ENCODE results near the gene CTNNBL1.

Gene CTNNBL1

GRCh38 chr20:37841389-37841788, 147.6 kb downstream of the CTNNBL1 start:
- H3K79me2 ChIP-seq (ENCODE audit: control insufficient read depth, insufficient read depth, low read length, poor library complexity) = no peaks in the 10 kb centered on the region
- H2AFZ ChIP-seq (ENCODE audit: insufficient read depth, low read length, poor library complexity) = no peak overlapping the region
- H2AK5ac ChIP-seq (ENCODE audit: low read length) = no peak overlapping the region
- no peak overlapping the region for H4K91ac ChIP-seq (ENCODE audit: low read depth, low read length)
- H3K4me3 ChIP-seq (ENCODE audit: low read depth, low read length) = no peak overlapping the region
- no peaks in the 10 kb centered on the region for H3K9me3 ChIP-seq (ENCODE audit: insufficient read depth, low read depth, low read length)
- H3K79me1 ChIP-seq (ENCODE audit: low read length) = peaks cover 11% of the 10 kb centered on the region
- H3K18ac ChIP-seq (ENCODE audit: low read length) = no peak overlapping the region
- no peak overlapping the region for H3K9ac ChIP-seq (ENCODE audit: low read length)
- no peak overlapping the region for H4K8ac ChIP-seq (ENCODE audit: low read depth, low read length)
- H3K4ac ChIP-seq (ENCODE audit: low read depth, low read length) = no peak overlapping the region
- H2BK12ac ChIP-seq (ENCODE audit: low read length) = no peak overlapping the region
- H3K4me2 ChIP-seq (ENCODE audit: low read length) = no peak overlapping the region
- peaks cover 4 to 16% of the 10 kb centered on the region in 2 experiments for H3K36me3 ChIP-seq (ENCODE audit: control insufficient read depth in 1 of 2, insufficient read depth in 2 of 2, low read length in 2 of 2)
- no peak overlapping the region for H2BK120ac ChIP-seq (ENCODE audit: insufficient read depth, low read length, poor library complexity)
- H3K14ac ChIP-seq (ENCODE audit: low read length) = no peak overlapping the region
- H4K12ac ChIP-seq (ENCODE audit: low read depth, low read length) = no peak overlapping the region
- H3K27me3 ChIP-seq (ENCODE audit: insufficient read depth, low read length) = no peaks in the 10 kb centered on the region
- H2BK5ac ChIP-seq (ENCODE audit: low read depth, low read length, poor library complexity) = no peak overlapping the region
- no peak overlapping the region for H3K27ac ChIP-seq (ENCODE audit: low read depth, low read length)
- no peak for DNase-seq
- peaks cover 16 to 17% of the 10 kb centered on the region in 2 experiments for H3K4me1 ChIP-seq (ENCODE audit: control insufficient read depth in 1 of 2, insufficient read depth in 2 of 2, low read length in 2 of 2)
- no peak overlapping the region for H3K23ac ChIP-seq (ENCODE audit: low read length)

- H2AFZ ChIP-seq (ENCODE audit: insufficient read depth, low read length, poor library complexity) = no peak overlapping the region
- H3K9ac ChIP-seq (ENCODE audit: low read length) = no peak overlapping the region
- no peak overlapping the region for H4K8ac ChIP-seq (ENCODE audit: low read depth, low read length)
- no peak overlapping the region for H4K91ac ChIP-seq (ENCODE audit: low read depth, low read length)
- H3K36me3 ChIP-seq (ENCODE audit: control insufficient read depth in 1 of 2, insufficient read depth in 2 of 2, low read length in 2 of 2) = peaks cover 4 to 16% of the 10 kb centered on the region in 2 experiments
- H3K4me1 ChIP-seq (ENCODE audit: control insufficient read depth in 1 of 2, insufficient read depth in 2 of 2, low read length in 2 of 2) = peaks cover 16 to 18% of the 10 kb centered on the region in 2 experiments
- H3K4me3 ChIP-seq (ENCODE audit: low read depth, low read length) = no peak overlapping the region
- H3K9me3 ChIP-seq (ENCODE audit: insufficient read depth, low read depth, low read length) = no peaks in the 10 kb centered on the region
- no peak overlapping the region for H4K12ac ChIP-seq (ENCODE audit: low read depth, low read length)
- H3K27me3 ChIP-seq (ENCODE audit: insufficient read depth, low read length) = no peaks in the 10 kb centered on the region
- H3K27ac ChIP-seq (ENCODE audit: low read depth, low read length) = no peak overlapping the region
- H3K4ac ChIP-seq (ENCODE audit: low read depth, low read length) = no peak overlapping the region
- H2BK120ac ChIP-seq (ENCODE audit: insufficient read depth, low read length, poor library complexity) = no peak overlapping the region
- no peak overlapping the region for H2BK5ac ChIP-seq (ENCODE audit: low read depth, low read length, poor library complexity)
- no peak overlapping the region for H3K14ac ChIP-seq (ENCODE audit: low read length)
- no peak overlapping the region for H3K4me2 ChIP-seq (ENCODE audit: low read length)
- no peak overlapping the region for H3K18ac ChIP-seq (ENCODE audit: low read length)
- H2AK5ac ChIP-seq (ENCODE audit: low read length) = no peak overlapping the region
- no peak overlapping the region for H2BK12ac ChIP-seq (ENCODE audit: low read length)
- DNase-seq = no peak
- no peaks in the 10 kb centered on the region for H3K79me2 ChIP-seq (ENCODE audit: control insufficient read depth, insufficient read depth, low read length, poor library complexity)
- H3K23ac ChIP-seq (ENCODE audit: low read length) = no peak overlapping the region
- H3K79me1 ChIP-seq (ENCODE audit: low read length) = peaks cover 9% of the 10 kb centered on the region
- no CpG with 5 or more reads among the region's 6 CpGs for WGBS (ENCODE audit: extremely low coverage, insufficient coverage, insufficient read length)
These were observed 148.1 kb downstream of the CTNNBL1 start for GRCh38 chr20:37841971-37842370.

- Histone ChIP-seq H2BK12ac (ENCODE audit: low read length) (no peak overlapping the region), H4K91ac (ENCODE audit: low read depth, low read length) (no peak overlapping the region), H3K4me3 (ENCODE audit: low read depth, low read length) (no peak overlapping the region), H3K79me2 (ENCODE audit: control insufficient read depth, insufficient read depth, low read length, poor library complexity) (no peaks in the 10 kb centered on the region), H3K36me3 (ENCODE audit: control insufficient read depth in 1 of 2, insufficient read depth in 2 of 2, low read length in 2 of 2) (peaks cover 4 to 21% of the 10 kb centered on the region in 2 experiments), H4K8ac (ENCODE audit: low read depth, low read length) (no peak overlapping the region), H3K14ac (ENCODE audit: low read length) (no peak overlapping the region), H3K27me3 (ENCODE audit: insufficient read depth, low read length) (no peaks in the 10 kb centered on the region), H3K27ac (ENCODE audit: low read depth, low read length) (no peak overlapping the region), H3K79me1 (ENCODE audit: low read length) (no peaks in the 10 kb centered on the region), H3K9ac (ENCODE audit: low read length) (no peak overlapping the region), H3K4me2 (ENCODE audit: low read length) (no peak overlapping the region), H3K9me3 (ENCODE audit: insufficient read depth, low read depth, low read length) (peaks cover 1% of the 10 kb centered on the region), H2AFZ (ENCODE audit: insufficient read depth, low read length, poor library complexity) (no peak overlapping the region), H3K23ac (ENCODE audit: low read length) (no peak overlapping the region), H2AK5ac (ENCODE audit: low read length) (no peak overlapping the region), H3K4ac (ENCODE audit: low read depth, low read length) (no peak overlapping the region), H2BK5ac (ENCODE audit: low read depth, low read length, poor library complexity) (no peak overlapping the region), H3K18ac (ENCODE audit: low read length) (no peak overlapping the region), H3K4me1 (ENCODE audit: control insufficient read depth in 1 of 2, insufficient read depth in 2 of 2, low read length in 2 of 2) (peaks cover 5 to 7% of the 10 kb centered on the region in 2 experiments), H2BK120ac (ENCODE audit: insufficient read depth, low read length, poor library complexity) (no peak overlapping the region), H4K12ac (ENCODE audit: low read depth, low read length) (no peak overlapping the region)
- WGBS (ENCODE audit: extremely low coverage, insufficient coverage, insufficient read length) = no CpG with 5 or more reads among the region's 10 CpGs
- DNase-seq = no peak
These were observed 151.4 kb downstream of the CTNNBL1 start for GRCh38 chr20:37845241-37845681.

GRCh38 chr20:37845878-37846277, 152.0 kb downstream of the CTNNBL1 start:
- WGBS (ENCODE audit: extremely low coverage, insufficient coverage, insufficient read length) = no CpG with 5 or more reads among the region's 5 CpGs
- Histone ChIP-seq H3K79me2 (ENCODE audit: control insufficient read depth, insufficient read depth, low read length, poor library complexity) (no peaks in the 10 kb centered on the region), H3K4me2 (ENCODE audit: low read length) (no peak overlapping the region), H3K9ac (ENCODE audit: low read length) (no peak overlapping the region), H3K18ac (ENCODE audit: low read length) (no peak overlapping the region), H3K27me3 (ENCODE audit: insufficient read depth, low read length) (no peaks in the 10 kb centered on the region), H3K4ac (ENCODE audit: low read depth, low read length) (no peak overlapping the region), H4K8ac (ENCODE audit: low read depth, low read length) (no peak overlapping the region), H3K4me1 (ENCODE audit: control insufficient read depth in 1 of 2, insufficient read depth in 2 of 2, low read length in 2 of 2) (peaks cover 5 to 7% of the 10 kb centered on the region in 2 experiments), H3K14ac (ENCODE audit: low read length) (no peak overlapping the region), H2AFZ (ENCODE audit: insufficient read depth, low read length, poor library complexity) (no peak overlapping the region), H2AK5ac (ENCODE audit: low read length) (no peak overlapping the region), H3K36me3 (ENCODE audit: control insufficient read depth in 1 of 2, insufficient read depth in 2 of 2, low read length in 2 of 2) (peaks cover 4 to 21% of the 10 kb centered on the region in 2 experiments), H3K9me3 (ENCODE audit: insufficient read depth, low read depth, low read length) (peaks cover 1% of the 10 kb centered on the region), H4K12ac (ENCODE audit: low read depth, low read length) (no peak overlapping the region), H2BK12ac (ENCODE audit: low read length) (peak overlapping the region; percentile 5), H3K79me1 (ENCODE audit: low read length) (no peaks in the 10 kb centered on the region), H2BK120ac (ENCODE audit: insufficient read depth, low read length, poor library complexity) (no peak overlapping the region), H3K4me3 (ENCODE audit: low read depth, low read length) (no peak overlapping the region), H3K27ac (ENCODE audit: low read depth, low read length) (no peak overlapping the region), H4K91ac (ENCODE audit: low read depth, low read length) (no peak overlapping the region), H2BK5ac (ENCODE audit: low read depth, low read length, poor library complexity) (no peak overlapping the region), H3K23ac (ENCODE audit: low read length) (no peak overlapping the region)
- DNase-seq = no peak
